OCI-LY3 (cell line): ENCODE results near the gene POU3F3.

Experiments
- EZH2phosphoT487 ChIP-seq: fragments of 200-600 bp; shearing (Covaris generic); IDR thresholded peaks from 2 replicates; pipeline ENCODE4 v1.6.1; 2018; ENCODE audit warnings: antibody characterized with exemption, mixed run types, low read depth
- TF ChIP-seq, protein P1 (sequence below): fragments of 200-600, 300-600 bp; sonication (generic); IDR thresholded peaks from 2 replicates; pipeline ENCODE4 v1.5.1; 2014; ENCODE audit warnings: antibody characterized with exemption, low read length, low read depth

- TF ChIP-seq, protein P1, sequence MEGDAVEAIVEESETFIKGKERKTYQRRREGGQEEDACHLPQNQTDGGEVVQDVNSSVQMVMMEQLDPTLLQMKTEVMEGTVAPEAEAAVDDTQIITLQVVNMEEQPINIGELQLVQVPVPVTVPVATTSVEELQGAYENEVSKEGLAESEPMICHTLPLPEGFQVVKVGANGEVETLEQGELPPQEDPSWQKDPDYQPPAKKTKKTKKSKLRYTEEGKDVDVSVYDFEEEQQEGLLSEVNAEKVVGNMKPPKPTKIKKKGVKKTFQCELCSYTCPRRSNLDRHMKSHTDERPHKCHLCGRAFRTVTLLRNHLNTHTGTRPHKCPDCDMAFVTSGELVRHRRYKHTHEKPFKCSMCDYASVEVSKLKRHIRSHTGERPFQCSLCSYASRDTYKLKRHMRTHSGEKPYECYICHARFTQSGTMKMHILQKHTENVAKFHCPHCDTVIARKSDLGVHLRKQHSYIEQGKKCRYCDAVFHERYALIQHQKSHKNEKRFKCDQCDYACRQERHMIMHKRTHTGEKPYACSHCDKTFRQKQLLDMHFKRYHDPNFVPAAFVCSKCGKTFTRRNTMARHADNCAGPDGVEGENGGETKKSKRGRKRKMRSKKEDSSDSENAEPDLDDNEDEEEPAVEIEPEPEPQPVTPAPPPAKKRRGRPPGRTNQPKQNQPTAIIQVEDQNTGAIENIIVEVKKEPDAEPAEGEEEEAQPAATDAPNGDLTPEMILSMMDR = no peak
- no peak for TF ChIP-seq EZH2phosphoT487
These were observed 22.2 kb upstream of the POU3F3 start for GRCh38 chr2:104831742-104832141.
